ENCODE data around the gene VGLL4.

VGLL4 gene

DNA sequence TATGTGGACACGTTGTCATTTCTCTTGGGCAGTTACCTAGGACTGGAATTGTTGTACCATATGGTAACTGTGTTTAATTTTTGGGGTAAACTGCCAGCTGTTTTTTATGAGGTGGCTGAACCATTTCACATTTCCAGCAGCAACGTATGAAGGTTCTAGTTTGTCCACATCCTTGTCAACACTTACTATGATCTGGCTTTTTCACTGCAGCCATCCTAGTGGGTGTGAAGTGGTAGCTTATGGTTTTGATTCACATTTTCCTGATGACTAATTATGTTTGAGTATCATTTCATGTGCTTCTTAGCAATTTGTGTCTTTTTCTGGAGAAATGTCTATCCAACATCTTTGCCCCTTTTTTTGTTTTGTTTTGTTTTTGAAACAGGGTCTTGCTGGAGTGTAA, 96.2 kb downstream of the VGLL4 start:
- no peak for DNase-seq (ENCODE audit: low read depth)

DNA sequence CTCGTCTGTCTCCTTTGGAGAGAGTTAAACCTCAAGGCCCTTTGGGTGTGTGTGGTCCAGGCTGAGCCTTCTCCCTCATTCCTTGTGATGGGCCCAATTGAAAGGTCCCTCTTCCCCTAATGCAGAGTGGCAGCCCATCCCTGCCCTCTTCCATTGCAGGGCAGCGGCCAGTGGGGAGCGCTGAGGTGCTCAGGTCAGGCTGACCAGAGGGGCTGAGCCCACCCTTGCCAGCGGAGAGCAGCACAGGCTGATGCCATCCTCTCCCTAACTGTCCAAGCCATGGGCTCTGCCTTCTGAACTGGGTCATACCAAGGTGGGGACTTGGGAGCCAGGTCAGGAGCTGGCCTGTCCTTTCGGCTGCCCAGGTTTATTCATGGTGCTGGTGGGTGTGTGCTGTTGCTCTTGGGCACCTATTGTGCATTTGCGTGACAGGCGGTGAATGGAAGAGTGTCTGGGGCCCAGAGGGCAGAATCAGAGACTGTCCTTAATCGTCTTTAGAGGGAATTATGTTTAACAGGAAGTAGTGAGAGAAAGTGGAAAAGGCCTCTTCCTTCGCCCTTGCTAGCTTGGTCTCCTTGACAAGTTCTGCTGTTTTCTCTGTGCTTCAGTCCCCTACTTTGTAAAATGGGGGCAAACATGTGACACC, 96.9 kb downstream of the VGLL4 start:
- no peak for DNase-seq (ENCODE audit: low read depth)

DNA sequence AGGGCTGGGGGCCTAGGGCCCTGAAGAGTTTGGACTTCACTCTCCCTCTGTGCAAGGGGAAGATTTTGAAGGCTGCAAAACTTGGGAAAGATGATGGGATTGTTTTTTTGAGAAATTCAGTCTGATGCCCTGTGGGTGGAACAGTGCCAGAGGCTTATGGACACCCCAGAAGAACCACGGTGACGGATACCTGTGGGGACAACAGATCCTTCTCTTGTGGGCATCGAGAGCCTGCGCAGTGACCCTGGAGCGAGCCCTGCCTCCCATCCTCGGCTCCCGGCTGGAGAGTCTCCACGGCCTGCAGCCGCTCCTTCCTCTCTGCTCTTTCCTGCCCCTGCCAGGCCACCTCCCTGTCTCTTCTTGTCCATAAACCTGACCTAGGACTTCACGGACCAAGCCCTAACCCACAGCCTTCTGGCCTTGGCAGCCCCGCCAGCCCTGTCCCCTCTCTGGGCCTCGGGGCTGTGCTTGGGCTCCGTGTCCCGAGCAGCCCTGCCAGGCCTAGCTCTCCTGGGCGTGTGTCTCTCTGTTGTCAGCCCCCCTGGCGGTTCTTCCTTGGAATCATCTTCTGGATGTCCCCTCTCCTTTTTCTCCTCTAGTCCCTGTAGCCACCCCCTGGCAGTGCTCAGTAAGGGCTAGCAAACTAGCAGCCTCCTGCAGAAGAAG, 98.4 kb downstream of the VGLL4 start:
- no peak for DNase-seq (ENCODE audit: low read depth)

DNA sequence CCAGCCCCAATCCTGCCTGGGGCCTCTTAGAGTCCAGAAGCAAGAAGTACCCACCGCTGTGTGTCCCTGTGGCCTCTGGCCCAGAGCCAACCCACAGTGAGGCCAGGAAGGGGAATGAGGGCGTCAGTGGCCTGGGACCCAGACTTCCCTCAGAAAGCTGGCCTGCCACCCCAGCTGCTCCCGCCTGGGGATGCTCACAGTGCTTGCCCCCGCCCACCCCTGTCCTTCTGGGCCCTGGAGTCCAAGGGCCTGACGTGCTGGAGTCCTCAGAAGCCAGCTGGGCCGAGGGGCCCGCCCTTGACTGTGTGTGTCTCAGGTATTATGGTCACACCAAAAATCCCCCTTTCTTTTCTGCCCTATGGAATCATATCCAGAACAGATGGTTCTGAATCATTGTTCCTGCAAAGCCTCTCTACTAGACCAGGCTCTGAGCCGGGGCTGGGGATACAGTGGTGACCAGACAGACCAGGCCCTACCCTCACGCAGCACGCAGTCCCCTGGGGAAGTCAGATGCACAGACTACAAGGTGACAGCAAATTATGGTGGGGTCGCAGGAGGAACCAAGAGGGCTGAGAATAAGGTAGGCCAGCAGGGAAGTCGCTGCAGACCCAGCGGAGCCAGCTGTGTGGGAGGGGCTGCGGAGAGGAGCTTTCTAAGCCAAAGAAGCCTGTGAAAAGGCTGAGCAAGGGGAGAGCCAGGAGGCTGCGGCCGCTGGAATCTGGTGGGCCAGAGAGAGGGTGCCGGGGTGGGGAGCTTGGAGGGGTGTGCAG, 99.1 kb downstream of the VGLL4 start:
- DNase-seq (ENCODE audit: low read depth) = no peak

DNA sequence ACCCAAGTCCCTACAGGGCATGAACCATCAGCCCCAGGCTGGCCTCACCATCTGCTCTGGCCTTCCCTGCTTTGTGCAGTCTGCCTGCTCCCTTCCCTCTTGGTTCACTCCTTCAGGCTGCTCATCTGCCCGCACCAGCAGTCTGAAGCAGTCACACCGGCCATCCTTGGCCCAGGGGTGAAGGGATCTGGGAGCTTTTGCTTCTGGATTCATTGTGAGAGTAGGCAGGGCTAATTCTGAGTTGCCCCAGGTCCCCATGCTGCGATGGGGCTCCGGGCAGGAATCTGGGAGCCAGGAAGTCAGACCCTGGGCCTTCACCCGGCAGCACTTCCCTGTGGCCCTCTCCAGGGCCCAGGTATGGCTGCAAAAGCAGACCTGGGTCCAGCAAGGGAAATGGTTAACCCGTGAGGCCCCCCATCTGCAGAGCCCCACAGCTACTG, 99.7 kb downstream of the VGLL4 start:
- no peak for DNase-seq (ENCODE audit: low read depth)

DNA sequence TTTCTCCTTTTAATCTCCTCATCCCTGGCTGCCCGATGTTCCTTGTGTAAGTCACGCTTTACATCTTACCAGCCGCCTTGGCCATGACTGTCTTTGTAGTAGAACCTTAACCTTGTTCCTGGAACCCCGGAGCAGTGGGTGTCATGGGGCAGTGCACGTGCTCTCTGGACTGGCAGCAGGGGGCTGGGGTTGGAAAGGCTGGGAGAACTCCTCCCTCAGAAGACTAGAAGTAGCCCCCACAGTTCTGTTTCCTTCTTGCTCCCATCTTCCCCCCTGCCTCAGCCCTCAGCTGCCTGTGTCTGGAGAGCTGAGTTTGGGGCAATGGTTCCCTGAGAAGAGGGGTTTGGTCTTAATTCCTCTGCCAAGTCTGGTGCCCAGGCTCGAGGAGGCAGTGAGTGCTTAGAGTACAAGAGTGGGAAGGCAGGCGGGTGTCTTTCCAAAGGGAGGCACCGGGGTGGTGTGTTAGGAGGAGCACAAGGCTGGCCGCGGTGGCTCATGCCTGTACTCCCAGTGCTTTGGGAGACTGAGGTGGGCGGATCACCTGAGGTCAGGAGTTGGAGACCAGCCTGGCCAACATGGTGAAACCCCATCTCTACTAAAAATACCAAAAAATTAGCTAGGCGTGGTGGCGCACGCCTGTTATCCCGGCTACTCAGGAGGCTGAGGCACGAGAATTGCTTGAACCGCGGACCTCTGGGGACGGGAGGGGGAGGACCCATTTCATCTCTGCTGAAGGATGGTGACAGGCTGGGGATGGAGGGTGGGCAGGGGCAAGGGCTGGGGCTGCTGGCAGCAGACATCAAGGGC, 100.4 kb downstream of the VGLL4 start:
- no peak for DNase-seq (ENCODE audit: low read depth)

DNA sequence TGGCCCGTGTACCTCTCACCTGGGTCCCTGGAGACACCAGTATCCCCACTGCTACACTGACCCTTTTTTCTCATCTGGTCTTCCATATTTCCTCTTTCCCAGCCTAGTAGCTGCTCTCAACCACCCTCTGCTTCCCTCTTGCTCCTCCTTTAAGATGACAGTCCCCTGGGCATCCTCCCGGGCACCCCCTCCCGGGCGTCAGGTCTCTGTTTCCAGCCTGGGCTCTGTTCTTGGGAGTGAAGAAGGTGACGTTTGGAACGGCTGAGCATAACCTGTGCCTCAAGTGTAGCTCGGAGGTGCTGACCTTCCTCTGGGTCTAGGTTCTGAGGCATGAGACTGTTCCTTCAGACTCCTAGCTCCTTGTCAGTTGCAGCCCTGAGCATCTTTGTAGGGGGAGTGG, 101.2 kb downstream of the VGLL4 start:
- DNase-seq (ENCODE audit: low read depth) = no peak

DNA sequence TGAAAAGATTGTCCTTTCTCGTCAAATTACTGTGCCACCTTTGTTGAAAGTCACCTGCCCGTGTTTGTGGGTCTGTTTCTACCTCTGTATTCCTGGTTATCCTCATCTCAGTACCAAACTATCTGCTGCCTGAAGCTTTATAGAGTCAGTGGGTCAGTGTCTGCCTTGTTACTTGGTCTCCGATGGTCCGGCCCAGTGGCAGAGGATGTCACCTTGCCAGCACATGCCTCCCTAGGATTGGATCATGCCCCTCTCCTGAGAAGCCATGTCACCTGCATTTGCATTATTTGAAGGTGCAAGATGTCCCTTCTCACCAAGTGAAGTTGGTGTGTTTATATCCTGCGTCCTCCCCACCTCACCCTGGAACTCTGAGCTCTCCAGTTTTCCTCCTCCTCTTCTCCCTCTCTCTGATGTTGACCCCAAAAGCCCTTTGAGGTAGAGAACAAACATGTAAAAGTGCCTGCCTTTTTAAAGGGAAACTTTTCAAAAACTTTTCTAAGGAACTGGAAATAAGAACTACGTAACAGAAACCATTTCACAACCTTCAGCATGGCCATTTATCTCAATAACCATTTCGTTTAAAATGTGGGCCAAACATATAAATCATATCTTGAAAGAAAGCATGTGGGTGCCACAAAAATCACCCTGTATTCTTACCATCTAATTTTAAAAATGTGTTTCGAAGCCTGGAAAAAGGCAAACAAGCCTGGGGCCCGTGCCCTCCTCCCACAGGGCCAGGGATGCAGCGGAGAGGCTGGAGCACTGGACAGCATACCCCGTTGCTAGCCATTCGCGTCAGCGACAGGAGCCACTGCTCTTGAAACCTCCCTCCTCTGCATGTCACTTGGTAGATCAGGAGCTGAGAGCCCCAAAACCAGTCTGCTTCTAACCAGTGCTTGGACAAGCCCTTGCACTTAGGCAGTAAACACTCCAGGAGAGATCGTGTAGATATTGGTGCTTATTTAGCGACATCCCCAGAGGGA, 102.1 kb downstream of the VGLL4 start:
- DNase-seq (ENCODE audit: low read depth) = no peak

DNA sequence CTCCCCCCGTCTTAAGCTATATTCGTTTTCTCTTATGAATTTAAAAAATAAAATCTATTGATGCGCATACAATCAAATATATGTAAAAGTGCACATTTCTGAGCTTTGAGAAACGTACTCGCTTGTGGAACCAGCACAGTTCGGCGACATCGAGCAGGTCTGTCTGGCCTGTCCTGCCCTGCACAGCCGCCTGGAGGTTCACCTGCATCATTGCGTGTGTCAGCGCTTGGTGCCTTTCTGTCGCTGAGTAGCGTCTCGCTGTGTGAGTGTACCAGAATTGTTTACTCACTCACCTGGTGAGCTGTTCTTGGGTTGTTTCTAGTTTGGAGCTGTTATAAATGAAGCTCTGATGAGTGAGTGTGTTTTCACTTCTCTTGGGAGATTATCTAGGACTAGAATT, 104.0 kb downstream of the VGLL4 start:
- no peak for DNase-seq (ENCODE audit: low read depth)

DNA sequence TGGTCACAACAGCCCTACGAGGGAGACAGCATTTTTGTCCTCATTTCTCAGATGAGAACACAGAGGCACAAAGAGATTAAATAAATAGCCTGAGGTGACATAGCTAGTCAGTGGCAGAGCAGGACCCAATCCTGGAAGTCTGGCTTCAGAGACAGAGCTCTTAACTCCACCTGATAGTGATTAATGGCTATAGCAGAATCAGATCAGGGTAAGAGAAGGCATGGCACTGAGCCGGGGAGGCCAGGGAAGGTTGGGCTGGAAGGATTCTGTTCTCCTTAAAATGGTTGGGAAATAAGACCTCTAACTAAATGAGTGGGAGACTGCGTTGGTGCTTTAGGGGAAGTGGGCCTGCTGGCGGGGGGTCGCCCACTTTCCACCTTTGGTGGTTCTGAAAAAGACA, 104.5 kb downstream of the VGLL4 start:
- no peak for DNase-seq (ENCODE audit: low read depth)

DNA sequence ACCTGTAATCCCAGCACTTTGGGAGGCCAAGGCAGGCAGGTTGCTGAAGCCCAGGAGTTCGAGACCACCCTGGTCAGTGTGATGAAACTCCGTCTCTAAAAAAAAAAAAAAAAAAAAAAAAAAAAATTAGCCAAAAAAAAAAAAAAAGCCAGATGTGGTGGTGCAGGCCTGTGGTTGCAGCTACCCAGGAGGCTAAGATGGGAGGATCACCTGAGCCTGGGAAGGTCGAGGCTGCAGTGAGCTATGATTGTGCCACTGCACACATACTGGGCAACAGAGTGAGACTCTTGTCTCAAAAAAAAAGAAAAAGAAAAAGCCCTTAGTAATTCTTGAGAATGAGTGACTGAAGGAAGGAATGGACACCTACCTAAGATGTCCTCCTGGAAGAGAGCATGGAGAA, 105.1 kb downstream of the VGLL4 start:
- no peak for DNase-seq (ENCODE audit: low read depth)

DNA sequence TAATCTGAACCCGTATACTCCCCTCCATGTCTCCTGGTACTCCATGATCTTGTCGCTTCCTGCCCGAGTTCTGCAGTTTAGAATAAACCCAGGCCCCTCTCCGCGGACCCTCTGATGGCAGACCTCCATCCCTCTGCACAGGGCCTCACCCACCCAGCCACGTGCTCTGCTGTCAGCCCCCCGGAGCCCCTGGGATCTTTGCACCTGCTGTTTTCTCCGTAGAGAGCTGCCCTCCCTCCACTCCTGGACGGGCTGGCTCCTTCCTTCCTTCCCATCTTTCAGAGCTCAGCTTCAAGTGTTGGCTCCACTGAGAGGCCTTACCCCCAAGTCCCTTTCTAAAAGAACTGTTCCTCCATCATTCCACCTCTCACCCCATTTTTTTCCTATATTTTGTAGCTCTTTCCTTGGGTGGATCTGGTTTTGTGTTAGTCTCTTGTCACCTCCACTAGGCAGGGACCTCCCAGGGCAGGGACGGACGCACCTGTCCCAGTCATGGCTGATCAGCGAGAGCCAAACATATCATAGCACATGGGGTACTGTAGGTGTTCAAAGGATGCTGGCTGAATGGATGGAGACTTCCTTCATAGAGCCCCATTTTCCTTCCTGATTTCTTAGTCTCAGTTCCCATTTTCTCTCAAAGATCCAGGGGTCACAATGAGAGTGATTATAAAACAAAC, 106.6 kb downstream of the VGLL4 start:
- no peak for DNase-seq (ENCODE audit: low read depth)

DNA sequence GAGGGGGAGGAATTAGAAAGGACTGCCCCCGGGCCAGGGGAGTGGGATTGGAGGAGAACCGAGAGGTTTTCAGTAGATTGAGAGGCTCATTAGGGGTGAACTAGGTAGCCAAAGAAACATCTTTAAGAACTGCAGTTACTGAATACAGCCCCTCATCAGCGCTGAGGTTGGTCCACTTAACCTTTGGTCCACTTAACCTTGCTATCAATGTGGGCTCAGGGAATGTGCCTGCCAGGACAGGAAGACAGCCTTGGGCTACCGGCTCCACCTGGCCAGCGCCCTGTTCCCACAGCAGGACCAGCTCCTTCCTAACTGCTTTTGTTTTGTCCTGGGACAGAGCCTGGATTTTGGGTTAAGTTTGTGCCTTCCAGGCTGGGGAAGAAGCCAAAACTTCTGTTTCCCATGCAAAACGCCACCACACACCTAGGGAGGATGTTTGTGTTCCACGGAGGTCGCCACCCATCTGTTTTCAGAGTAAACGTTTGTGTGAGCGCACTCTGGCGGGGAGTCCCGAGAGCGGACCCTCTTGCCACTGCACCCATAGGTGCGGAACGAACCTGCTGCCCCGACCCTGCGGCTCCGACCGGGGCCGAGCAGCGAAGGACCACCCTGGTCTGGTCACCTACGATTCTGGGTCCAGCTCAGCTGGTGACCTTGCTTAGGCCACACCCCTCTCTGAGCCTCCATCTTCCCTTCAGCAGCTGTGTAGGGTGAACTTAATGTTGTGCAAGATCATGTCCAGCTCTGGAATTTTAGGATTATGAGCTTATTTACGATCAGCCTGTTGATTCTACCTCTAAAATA, 107.4 kb downstream of the VGLL4 start:
- no peak for DNase-seq (ENCODE audit: low read depth)

DNA sequence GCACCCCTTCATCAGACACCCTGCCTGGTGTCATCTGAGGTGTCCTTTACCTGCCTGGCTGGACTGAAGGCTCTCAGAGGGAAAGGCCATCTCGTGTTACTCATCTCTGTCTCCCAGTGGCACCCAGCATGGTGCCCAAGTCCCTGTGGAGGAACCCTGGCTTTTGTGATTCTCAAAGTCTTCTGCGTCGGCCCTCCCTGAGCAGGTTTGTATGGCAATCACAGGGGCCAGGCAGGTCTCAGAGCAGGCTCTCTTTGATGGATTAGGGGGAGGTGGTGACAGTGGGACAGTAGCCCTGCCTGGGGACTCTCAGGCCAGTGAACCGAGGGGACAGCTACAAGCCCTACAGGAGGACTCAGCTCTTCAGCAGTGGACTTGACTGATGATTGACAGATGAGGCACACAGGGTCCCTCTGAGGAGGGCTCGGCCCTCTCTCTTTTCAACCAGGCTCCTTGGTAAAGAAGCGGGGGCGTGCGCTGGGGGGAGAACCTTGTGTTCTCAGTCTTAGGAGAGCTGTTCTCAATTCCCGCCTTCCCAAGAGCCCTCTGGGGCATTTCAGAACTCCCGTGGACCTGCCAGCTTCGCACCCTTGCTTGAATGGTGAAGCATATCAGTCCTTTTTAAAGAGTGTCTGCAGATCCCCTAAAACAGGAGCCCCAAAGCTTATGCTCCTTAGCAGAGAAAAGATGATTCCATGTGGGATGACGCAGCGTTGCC, 108.3 kb downstream of the VGLL4 start:
- no peak for DNase-seq (ENCODE audit: low read depth)

DNA sequence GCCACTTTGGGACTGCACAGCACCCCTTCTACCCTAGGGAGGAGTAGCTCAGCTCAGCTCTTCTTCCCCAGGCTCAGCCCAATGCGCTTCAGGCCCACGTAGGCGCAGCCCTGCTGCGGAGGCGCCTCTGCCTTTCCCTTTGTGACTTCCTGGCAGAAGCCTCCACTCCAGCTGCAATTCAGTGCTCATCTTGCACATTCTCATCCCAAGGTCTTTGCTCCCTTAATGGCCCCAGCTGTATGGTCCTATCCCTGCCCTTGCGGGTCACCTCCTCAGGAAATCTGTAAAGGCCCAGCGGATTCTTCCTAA, 109.0 kb downstream of the VGLL4 start:
- DNase-seq (ENCODE audit: low read depth) = no peak

DNA sequence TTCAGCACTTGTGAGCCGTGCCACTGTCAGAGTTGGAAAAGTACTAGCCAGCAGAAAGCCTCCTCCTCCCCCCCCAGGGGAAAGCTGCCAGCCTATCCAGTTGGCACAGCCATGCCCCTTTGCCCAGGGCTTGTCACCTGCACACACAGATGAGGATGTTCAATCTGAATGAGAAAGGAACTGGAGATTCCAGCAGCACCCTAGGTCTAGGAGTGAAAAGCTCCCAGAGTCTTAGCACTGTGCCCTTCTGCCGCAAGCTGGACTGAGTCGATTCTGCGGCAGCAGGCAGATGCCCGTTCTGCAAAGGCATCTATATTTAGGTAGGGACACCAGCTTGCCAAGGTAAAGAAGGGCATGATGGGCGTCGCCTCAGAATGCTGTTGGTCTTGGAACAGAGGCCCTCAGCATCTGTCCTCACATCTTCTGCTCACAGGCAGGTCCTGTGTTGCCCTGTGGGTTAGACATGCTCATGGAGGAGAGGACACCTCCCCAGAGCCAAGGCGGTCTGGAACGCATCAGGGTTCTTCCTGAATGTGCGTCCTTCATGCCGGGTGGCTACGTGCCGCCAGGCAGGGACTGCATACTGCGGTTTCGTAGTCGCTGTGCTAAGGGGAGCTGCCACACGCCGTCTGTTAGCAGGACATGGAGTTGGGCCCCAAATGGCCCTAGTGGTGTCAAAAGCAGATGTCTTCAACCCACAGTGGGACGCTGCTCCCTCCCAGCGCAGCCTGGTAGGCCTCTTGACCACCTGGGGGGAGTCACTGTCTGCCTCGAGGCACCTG, 109.5 kb downstream of the VGLL4 start:
- DNase-seq (ENCODE audit: low read depth) = no peak

DNA sequence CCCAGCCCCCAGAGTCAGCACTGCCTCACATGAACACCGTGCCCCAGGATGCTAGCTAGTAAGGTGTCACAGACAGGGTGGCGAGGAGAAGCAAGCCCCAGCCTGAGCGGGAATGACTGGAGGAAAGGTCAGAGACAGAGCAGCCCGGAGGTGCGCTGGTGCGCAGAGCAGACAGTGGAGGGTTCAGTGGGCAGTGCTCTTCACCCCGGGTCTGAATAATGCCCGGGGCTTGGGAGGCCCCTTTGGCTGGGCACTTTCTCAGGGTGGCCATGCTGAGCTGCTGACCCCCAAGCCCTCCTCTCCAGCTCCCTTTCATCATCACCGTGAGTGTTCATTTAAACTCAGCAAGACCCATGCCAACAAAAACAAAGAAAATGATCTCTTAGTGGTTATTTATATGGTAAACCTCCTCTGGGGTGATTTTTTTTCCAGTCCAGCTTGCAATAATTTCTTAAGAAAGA, 110.8 kb downstream of the VGLL4 start:
- DNase-seq (ENCODE audit: low read depth) = no peak

DNA sequence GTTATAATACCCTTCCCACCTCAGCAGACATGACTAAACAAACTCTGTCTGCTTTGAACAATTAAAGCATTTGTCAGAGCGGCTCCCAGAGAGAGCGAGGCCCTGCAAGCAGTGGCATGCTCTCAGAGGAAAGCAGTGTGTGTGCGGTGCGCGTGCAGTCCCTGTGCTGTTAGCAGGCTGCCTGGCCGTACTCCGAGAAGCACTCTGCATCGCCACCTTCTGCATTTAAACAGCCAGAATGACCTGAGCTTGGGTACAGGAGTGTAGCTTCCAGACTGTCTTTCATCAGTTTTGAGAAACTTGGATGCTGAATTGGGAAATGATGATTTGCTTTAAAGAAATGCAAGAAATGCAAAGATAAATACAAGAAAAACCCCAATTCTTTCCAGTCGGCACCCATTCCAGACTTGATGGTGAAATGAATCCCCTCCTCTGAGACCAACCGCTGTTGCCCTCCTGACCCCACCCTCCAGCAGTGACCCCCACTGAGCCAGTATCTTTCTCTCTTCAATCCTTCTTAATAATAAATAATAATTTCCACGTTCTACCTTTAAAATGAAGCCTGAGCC, 113.5 kb downstream of the VGLL4 start:
- no peak for DNase-seq (ENCODE audit: low read depth)

Measured in activated T-cell treated with anti-CD3 and anti-CD28 coated beads for 24 hours (primary cell).